ENCODE data around the gene ATP6V0A1.

ATP6V0A1 gene

GRCh38 chr17:42563950-42564349, 105.3 kb downstream of the ATP6V0A1 start:
- no peak for DNase-seq

GRCh38 chr17:42564815-42565522, 106.3 kb downstream of the ATP6V0A1 start:
- DNase-seq, result no peak

DNA sequence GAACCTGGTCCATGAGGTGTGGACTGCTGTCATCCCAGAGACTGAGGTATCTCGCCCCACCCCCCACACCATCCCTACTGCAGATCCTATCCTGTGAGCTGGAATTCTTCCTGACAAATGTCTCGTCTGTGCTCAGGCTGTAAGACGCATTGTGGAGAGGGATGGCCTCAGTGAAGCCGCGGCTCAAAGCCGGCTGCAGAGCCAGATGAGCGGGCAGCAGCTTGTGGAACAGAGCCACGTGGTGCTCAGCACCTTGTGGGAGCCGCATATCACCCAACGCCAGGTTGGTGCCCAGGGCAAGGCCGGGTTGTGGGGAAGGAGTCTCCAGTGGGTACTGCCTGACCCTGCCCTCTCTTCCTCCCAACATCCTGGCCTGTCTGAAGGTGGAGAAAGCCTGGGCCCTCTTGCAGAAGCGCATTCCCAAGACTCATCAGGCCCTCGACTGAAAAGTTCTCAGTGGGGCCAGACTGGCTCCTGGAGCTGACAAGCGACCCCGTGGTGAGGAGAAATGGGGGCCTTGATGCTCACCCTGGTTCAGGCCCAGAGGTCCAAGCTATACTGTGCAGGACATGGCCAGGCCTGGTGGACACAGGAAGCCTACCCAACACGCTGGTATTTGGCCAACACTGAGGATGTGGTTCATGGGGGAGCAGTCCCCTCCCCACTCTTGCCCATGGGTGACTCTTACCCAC, 107.0 kb downstream of the ATP6V0A1 start:
- DNase-seq, result no peak

- DNase-seq, result no peak
Measured at GRCh38 chr17:42566215-42566882, 107.7 kb downstream of the ATP6V0A1 start.

- DNase-seq, result peak; percentile 93
Measured at GRCh38 chr17:42566883-42567573, 108.3 kb downstream of the ATP6V0A1 start, which contains the start of gene MLX. MLX (plus strand) TSS chr17:42567100; CDS start chr17:42567125, 25 bp downstream.

- DNase-seq, result no peak
Measured at GRCh38 chr17:42568341-42569111, 109.8 kb downstream of the ATP6V0A1 start.

GRCh38 chr17:42571435-42572225, 113.0 kb downstream of the ATP6V0A1 start:
- no peak for DNase-seq
